GM23338 (cell line): Measurements from ENCODE around the gene ZNF687.

Experiments
- EZH2phosphoT487 ChIP-seq: fragments of 200-600 bp; sonication (generic); IDR thresholded peaks from one replicate; pipeline ENCODE4 v1.8.1; 2018; ENCODE audit warnings: antibody characterized with exemption; ENCODE audit not compliant: unreplicated experiment
- POLR2AphosphoS5 ChIP-seq: IDR thresholded peaks from 2 replicates; pipeline ENCODE4 v1.6.1; 2016; ENCODE audit warnings: antibody characterized with exemption, low read depth
- ZNF331 ChIP-seq: fragments of 250-450 bp; sonication (Bioruptor Pico); IDR thresholded peaks from 2 replicates; pipeline ENCODE4 v1.5.0; 2020; ENCODE audit warnings: low read depth, mild to moderate bottlenecking, moderate library complexity
- TF ChIP-seq, protein P1 (sequence below), 2 experiments: fragments of 200-600 bp in 1 of 2; sonication (generic) in 1 of 2; conservative IDR thresholded peaks; 2 replicates each; pipeline versions ENCODE4 v1.5.1 to v1.6.1; 2016 to 2017; ENCODE audit warnings: antibody characterized with exemption in 2 of 2, low read depth in 2 of 2, mild to moderate bottlenecking in 2 of 2, moderate library complexity in 1 of 2

DNA sequence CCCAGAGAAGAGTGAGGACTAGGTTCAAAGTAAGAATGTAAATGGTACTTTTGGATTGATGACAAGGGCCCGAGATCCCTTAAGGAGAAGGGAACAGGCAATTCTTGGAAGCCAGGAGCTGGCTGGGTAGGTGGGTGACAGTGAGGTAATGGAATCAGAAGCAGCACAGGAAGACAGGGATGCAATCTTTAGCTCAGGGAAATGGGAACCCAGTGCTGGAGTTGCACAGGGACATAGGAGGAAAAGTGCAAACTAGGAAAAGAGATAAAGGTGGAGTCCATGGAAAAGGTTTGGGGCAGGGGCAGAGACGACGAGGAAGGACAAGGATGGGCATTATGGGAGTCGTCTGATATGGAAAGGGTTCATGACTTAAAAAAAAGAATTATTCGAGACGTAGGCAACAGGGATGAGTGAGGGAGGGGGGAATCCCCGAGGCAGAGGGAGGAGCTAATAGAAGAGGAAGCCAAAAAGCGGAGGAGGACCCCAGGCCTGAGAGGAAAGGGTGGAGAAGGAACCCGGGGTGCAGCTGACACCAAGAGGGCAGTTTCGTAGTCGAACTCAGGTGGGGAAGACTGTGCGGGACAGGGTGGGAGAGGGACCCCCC, 44.6 kb downstream of the ZNF687 start:
- TF ChIP-seq, protein P1, sequence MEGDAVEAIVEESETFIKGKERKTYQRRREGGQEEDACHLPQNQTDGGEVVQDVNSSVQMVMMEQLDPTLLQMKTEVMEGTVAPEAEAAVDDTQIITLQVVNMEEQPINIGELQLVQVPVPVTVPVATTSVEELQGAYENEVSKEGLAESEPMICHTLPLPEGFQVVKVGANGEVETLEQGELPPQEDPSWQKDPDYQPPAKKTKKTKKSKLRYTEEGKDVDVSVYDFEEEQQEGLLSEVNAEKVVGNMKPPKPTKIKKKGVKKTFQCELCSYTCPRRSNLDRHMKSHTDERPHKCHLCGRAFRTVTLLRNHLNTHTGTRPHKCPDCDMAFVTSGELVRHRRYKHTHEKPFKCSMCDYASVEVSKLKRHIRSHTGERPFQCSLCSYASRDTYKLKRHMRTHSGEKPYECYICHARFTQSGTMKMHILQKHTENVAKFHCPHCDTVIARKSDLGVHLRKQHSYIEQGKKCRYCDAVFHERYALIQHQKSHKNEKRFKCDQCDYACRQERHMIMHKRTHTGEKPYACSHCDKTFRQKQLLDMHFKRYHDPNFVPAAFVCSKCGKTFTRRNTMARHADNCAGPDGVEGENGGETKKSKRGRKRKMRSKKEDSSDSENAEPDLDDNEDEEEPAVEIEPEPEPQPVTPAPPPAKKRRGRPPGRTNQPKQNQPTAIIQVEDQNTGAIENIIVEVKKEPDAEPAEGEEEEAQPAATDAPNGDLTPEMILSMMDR (conservative IDR thresholded peaks at IDR 0.05; ENCODE audit: low read depth in 2 of 2) = no peak
- TF ChIP-seq EZH2phosphoT487 (no peak), POLR2AphosphoS5 (no peak), ZNF331 (CRISPR knock-in tag) (no peak)
